ENCODE results near the gene PLCB3. TPM values are rescaled to one million over a fixed set of nuclear protein-coding genes. Genes with fewer than 3 reads are reported as not detected.

The PLCB3 gene
- total RNA-seq, 4 donors from 2014 or later, result 16.2 to 33.2 (median 25.1) TPM

DNA sequence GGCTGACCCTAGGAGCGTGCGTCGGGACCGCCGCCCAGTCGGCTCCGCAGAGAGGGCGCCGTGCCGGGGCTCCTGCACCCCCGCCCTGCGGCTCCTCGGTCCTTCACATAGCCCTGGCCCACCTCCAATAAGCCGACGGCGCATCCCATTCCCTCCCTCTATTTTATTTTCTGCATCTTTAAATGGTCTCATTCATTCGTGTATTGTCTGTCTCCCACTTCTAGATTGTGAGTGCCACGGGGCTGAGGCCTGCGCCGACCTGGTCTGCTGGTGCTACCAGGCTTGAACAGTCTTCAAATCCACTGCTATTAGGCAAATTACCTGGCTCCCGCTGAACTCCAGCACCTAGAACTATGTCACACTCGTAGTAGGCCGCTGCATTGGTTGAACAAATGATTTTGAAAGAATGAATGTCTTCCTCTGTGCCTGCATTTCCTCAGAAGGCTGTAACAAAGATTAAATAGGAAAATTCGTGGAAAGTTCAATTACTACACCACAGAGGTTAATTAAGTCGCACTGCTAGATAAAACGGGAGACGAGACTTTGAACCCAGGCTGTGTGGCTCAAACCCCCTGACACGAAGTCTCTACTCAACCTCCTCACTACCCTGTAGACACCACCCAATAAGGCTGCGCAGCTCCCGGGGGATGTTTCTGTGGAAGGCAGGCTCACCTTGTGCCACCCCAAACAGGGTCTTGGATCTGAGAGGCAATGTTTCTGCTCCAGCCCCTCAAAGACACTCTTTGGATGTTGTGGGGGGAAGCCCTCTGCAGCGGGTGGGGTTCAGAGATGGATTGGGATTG, 3.4 kb upstream of the PLCB3 start:
- TF ChIP-seq POLR2AphosphoS5 (IDR thresholded peaks at IDR 0.05), result no peak
- no peak for TF ChIP-seq POLR2A (IDR thresholded peaks at IDR 0.05)
- ATAC-seq, result no peak
- no peaks in the 10 kb centered on the region for H3K9me3 ChIP-seq
- H3K36me3 ChIP-seq, result peaks cover 0 to 15% of the 10 kb centered on the region in 2 donors
- H3K4me3 ChIP-seq, result peak overlapping the region; percentile 55 to 69
- H3K27me3 ChIP-seq, result no peaks in the 10 kb centered on the region
- peak overlapping the region in 3 of 4 donors; percentile 87 to 92 (median 88) for H3K27ac ChIP-seq
- peaks cover 0 to 59% (median 44%) of the 10 kb centered on the region in 3 donors for H3K4me1 ChIP-seq
- WGBS, 2 donors (ENCODE audit: low coverage in 1 of 2), result 21 to 69% methylated on average over 9 to 24 of the region's 31 CpGs

GRCh38 chr11:64248578-64248977, 2.8 kb upstream of the PLCB3 start:
- Histone ChIP-seq H3K27me3 (no peaks in the 10 kb centered on the region), H3K4me3 (no peak overlapping the region), H3K27ac (no peak overlapping the region), H3K36me3 (peaks cover 0 to 8% of the 10 kb centered on the region in 2 donors), H3K9me3 (no peaks in the 10 kb centered on the region), H3K4me1 (peaks cover 0 to 59% (median 44%) of the 10 kb centered on the region in 3 donors)
- WGBS, 2 donors (ENCODE audit: low coverage in 1 of 2), result 60 to 71% methylated on average over 4 of the region's 7 CpGs
- no peak for ATAC-seq
- no peak for TF ChIP-seq POLR2AphosphoS5 (IDR thresholded peaks at IDR 0.05)
- TF ChIP-seq CTCF (IDR thresholded peaks at IDR 0.05), result no peak
- no peak for TF ChIP-seq EP300 (IDR thresholded peaks at IDR 0.05)
- no peak for TF ChIP-seq POLR2A (IDR thresholded peaks at IDR 0.05)

DNA sequence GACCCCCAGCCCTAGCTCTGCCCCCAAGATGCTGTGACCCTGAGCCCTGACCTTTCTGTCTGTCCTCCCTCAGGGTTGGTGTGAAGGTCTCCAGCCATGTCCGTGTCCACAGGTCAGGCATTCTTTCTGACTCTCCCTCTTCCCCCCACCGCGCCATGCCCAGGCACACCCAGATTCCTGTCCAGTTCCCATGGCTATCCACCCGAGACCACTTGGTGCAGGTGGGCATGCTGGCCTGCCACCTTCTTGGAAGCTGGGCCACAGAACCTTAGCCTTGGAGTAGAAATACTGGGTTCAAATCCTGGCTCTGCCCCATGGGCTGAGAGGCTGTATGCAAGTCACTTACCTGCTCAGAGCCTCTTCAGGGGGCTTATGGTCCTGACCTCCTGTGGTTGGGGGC, 2.3 kb upstream of the PLCB3 start:
- TF ChIP-seq CTCF (IDR thresholded peaks at IDR 0.05) (no peak), EP300 (IDR thresholded peaks at IDR 0.05) (no peak), POLR2AphosphoS5 (IDR thresholded peaks at IDR 0.05) (no peak)
- peaks cover 0 to 64% (median 44%) of the 10 kb centered on the region in 3 donors for H3K4me1 ChIP-seq

GRCh38 chr11:64249563-64250414, 1.5 kb upstream of the PLCB3 start:
- H3K4me1 ChIP-seq, result peaks cover 0 to 65% (median 44%) of the 10 kb centered on the region in 3 donors
- no peaks in the 10 kb centered on the region for H3K9me3 ChIP-seq
- H3K36me3 ChIP-seq, result peaks cover 0 to 7% of the 10 kb centered on the region in 2 donors
- no peak for TF ChIP-seq POLR2A (IDR thresholded peaks at IDR 0.05)
- TF ChIP-seq EP300 (IDR thresholded peaks at IDR 0.05), result no peak
- no peak for TF ChIP-seq POLR2AphosphoS5 (IDR thresholded peaks at IDR 0.05)
- TF ChIP-seq CTCF (IDR thresholded peaks at IDR 0.05), result no peak
- no peak for ATAC-seq
- WGBS, 2 donors (ENCODE audit: low coverage in 1 of 2), result 86 to 87% methylated on average over 1 to 3 of the region's 8 CpGs
- no peaks in the 10 kb centered on the region for H3K27me3 ChIP-seq
- no peak overlapping the region for H3K27ac ChIP-seq
- H3K4me3 ChIP-seq, result no peak overlapping the region

More for the DNA sequence above, 2.3 kb upstream of the PLCB3 start:
- Histone ChIP-seq H3K27me3 (no peaks in the 10 kb centered on the region), H3K4me3 (no peak overlapping the region), H3K36me3 (peaks cover 0 to 3% of the 10 kb centered on the region in 2 donors), H3K9me3 (no peaks in the 10 kb centered on the region), H3K27ac (no peak overlapping the region)
- ATAC-seq, result no peak
- 80% methylated on average over 3 of the region's 4 CpGs; no CpG with 5 or more reads in 1 of the 2 donors for WGBS, 2 donors (ENCODE audit: low coverage in 1 of 2)

GRCh38 chr11:64250415-64251015, 815 bp upstream of the PLCB3 start:
- no peak for ATAC-seq
- peak overlapping the region; percentile 80 to 93 for H3K4me3 ChIP-seq
- peak overlapping the region in 3 of 4 donors; percentile 83 to 86 (median 84) for H3K27ac ChIP-seq
- TF ChIP-seq POLR2AphosphoS5 (IDR thresholded peaks at IDR 0.05), result no peak
- no peak for TF ChIP-seq CTCF (IDR thresholded peaks at IDR 0.05)
- TF ChIP-seq POLR2A (IDR thresholded peaks at IDR 0.05), result no peak
- no peak for TF ChIP-seq EP300 (IDR thresholded peaks at IDR 0.05)
- WGBS, 2 donors (ENCODE audit: low coverage in 1 of 2), result no CpG with 5 or more reads among the region's 13 CpGs
- peaks cover 0 to 14% of the 10 kb centered on the region in 2 donors for H3K36me3 ChIP-seq
- no peaks in the 10 kb centered on the region for H3K9me3 ChIP-seq
- H3K4me1 ChIP-seq, result peaks cover 0 to 58% (median 36%) of the 10 kb centered on the region in 3 donors
- no peaks in the 10 kb centered on the region for H3K27me3 ChIP-seq
